K562 (cell line): ENCODE measurements around the gene ACOX1. TPM values are rescaled to one million over a fixed set of nuclear protein-coding genes. Genes with fewer than 3 reads are reported as not detected.

Source experiments
- ATAC-seq: fragments of 200-7000 bp; cut with Tn5 transposase; 3 replicates; pipeline ENCODE4 v1.9.1; 2020; ENCODE audit warnings: moderate library complexity
- BruUV-seq: library from RNA; stranded (reverse); fragments of 400-500 nt; replicated peaks from 2 replicates; lab custom pipeline; 2021; lab: Mats Ljungman, UMichigan
- CTCF ChIA-PET: fragments of 300-600 bp; formaldehyde crosslinking; extraction: SDS; loops from one replicate; lab custom pipeline; 2021; ENCODE audit warnings: low intra/inter-chr PET ratio; lab: Yijun Ruan, JAX
- POLR2A ChIA-PET: fragments of 300-600, 350-650 bp; sonication (Branson Sonifier 250); formaldehyde crosslinking; extraction: SDS; loops from one replicate; lab custom pipeline; 2021; ENCODE audit warnings: antibody characterized with exemption, inconsistent platforms; lab: Yijun Ruan, JAX
- DNase-seq, 4 experiments: peaks; one replicate each; pipeline versions ENCODE4 v3.0.0 to v3.0.0-alpha.2; 2011 to 2018; ENCODE audit warnings: low spot score in 3 of 4, mixed read lengths in 3 of 4; ENCODE audit errors: extremely low read depth in 1 of 4
- FAIRE-seq: peaks from 2 replicates; lab custom pipeline; 2011; peaks lifted over from hg19 to GRCh38; lab: Jason Lieb, UNC
- H2AFZ ChIP-seq: 2 replicates; pipeline ENCODE4 v1.6.0; 2011; ENCODE audit warnings: low read depth, low read length, control low read depth, inconsistent platforms
- H3K27ac ChIP-seq: fragments of 200-600 bp; 3 replicates; pipeline ENCODE4 v1.8.0; 2011; ENCODE audit warnings: low read depth, mild to moderate bottlenecking, control low read depth, inconsistent platforms, low read length, moderate library complexity, mixed read lengths; ENCODE audit errors: extremely low read depth
- H3K27me3 ChIP-seq, 2 experiments: fragments of 300-600 bp in 1 of 2; 2 replicates in 1 of 2; 3 replicates in 1 of 2; pipeline versions ENCODE4 v1.6.0 to v1.8.0; 2011; ENCODE audit warnings: inconsistent platforms in 2 of 2, low read length in 2 of 2, mild to moderate bottlenecking in 1 of 2, mixed read lengths in 1 of 2, moderate library complexity in 1 of 2; ENCODE audit not compliant: control insufficient read depth in 2 of 2, insufficient read depth in 2 of 2
- H3K36me3 ChIP-seq: fragments of 300-600 bp; 3 replicates; pipeline ENCODE4 v1.8.0; 2011; ENCODE audit warnings: mild to moderate bottlenecking, low read length, inconsistent platforms; ENCODE audit not compliant: control insufficient read depth, insufficient read depth
- H3K4me1 ChIP-seq, 2 experiments: fragments of 200-600 bp in 1 of 2; replicated peaks in 1 of 2; 2 replicates in 1 of 2; 3 replicates in 1 of 2; pipeline versions ENCODE4 v1.5.1 to v1.8.0; 2011; ENCODE audit warnings: inconsistent platforms in 2 of 2, low read length in 2 of 2, mild to moderate bottlenecking in 1 of 2, mixed read lengths in 1 of 2, moderate library complexity in 1 of 2; ENCODE audit not compliant: control insufficient read depth in 2 of 2, insufficient read depth in 2 of 2
- H3K4me2 ChIP-seq: 2 replicates; pipeline ENCODE4 v1.6.1; 2011; ENCODE audit warnings: low read length, control low read depth, inconsistent platforms, mixed read lengths; ENCODE audit not compliant: insufficient read depth
- H3K4me3 ChIP-seq: fragments of 200-600 bp; sonication (generic), shearing (Covaris generic); 2 replicates; pipeline ENCODE4 v1.5.1; 2016; ENCODE audit warnings: control low read depth, inconsistent platforms
- H3K79me2 ChIP-seq: fragments of 200-600 bp; 3 replicates; pipeline ENCODE4 v1.8.0; 2011; ENCODE audit warnings: low read length, inconsistent platforms; ENCODE audit not compliant: control insufficient read depth, insufficient read depth
- H3K9ac ChIP-seq, 2 experiments: 2 replicates each; pipeline versions ENCODE4 v1.6.0 to v1.6.1; 2011; ENCODE audit warnings: low read depth in 2 of 2, low read length in 2 of 2, control low read depth in 1 of 2, inconsistent platforms in 1 of 2, mild to moderate bottlenecking in 1 of 2, mixed read lengths in 1 of 2; ENCODE audit not compliant: insufficient read depth in 1 of 2
- H3K9me1 ChIP-seq: one replicate; pipeline ENCODE4 v1.6.0; 2011; ENCODE audit warnings: inconsistent platforms, mild to moderate bottlenecking, low read length, moderate library complexity; ENCODE audit not compliant: control insufficient read depth, insufficient read depth
- H3K9me3 ChIP-seq: replicated peaks from 2 replicates; pipeline ENCODE4 v1.5.1; 2011; ENCODE audit warnings: low read depth, low read length, inconsistent platforms; ENCODE audit not compliant: control insufficient read depth, insufficient read depth
- H4K20me1 ChIP-seq: replicated peaks from 2 replicates; pipeline ENCODE4 v1.6.1; 2011; ENCODE audit warnings: low read length, inconsistent platforms, mixed read lengths; ENCODE audit not compliant: control insufficient read depth, insufficient read depth
- CTCF ChIP-seq, 3 experiments: IDR thresholded peaks in 2 of 3; conservative IDR thresholded peaks in 1 of 3; 2 replicates each; pipeline ENCODE4 v1.5.1; 2011 to 2012; ENCODE audit warnings: low read length in 3 of 3, mild to moderate bottlenecking in 3 of 3, control low read depth in 2 of 3, improper control_type of control experiment in 1 of 3, inconsistent platforms in 1 of 3, low read depth in 1 of 3, mixed read lengths in 1 of 3, moderate library complexity in 1 of 3; ENCODE audit not compliant: insufficient read depth in 2 of 3
- MAFF ChIP-seq: IDR thresholded peaks from 2 replicates; pipeline ENCODE4 v1.6.1; 2012; ENCODE audit warnings: low read length, improper control_type of control experiment
- NFE2L1 ChIP-seq: fragments of 450-650 bp; IDR thresholded peaks from 2 replicates; pipeline ENCODE4 v1.6.1; 2016; ENCODE audit warnings: missing genetic modification characterization, low read depth, mild to moderate bottlenecking, missing compliant biosample characterization, moderate library complexity, borderline replicate concordance
- PHB ChIP-seq: fragments of 250-450 bp; sonication (Bioruptor Pico); IDR thresholded peaks from 2 replicates; pipeline ENCODE4 v1.5.0; 2021
- POLR2G ChIP-seq: fragments of 200-400 bp; formaldehyde crosslinking; IDR thresholded peaks from 2 replicates; pipeline ENCODE4 v1.6.1; 2017; ENCODE audit warnings: low read depth, mild to moderate bottlenecking, antibody characterized with exemption, low read length, moderate library complexity
- SRF ChIP-seq, 2 experiments: fragments of 250-450, 450-650 bp in 1 of 2; sonication (Bioruptor Pico) in 1 of 2; sonication (generic) in 1 of 2; formaldehyde crosslinking; IDR thresholded peaks; 2 replicates each; pipeline versions ENCODE4 v1.5.0 to v1.5.1; 2020 to 2022; ENCODE audit warnings: mild to moderate bottlenecking in 1 of 2, missing genetic modification reagents in 1 of 2
- ZNF212 ChIP-seq: fragments of 450-650 bp; formaldehyde crosslinking; IDR thresholded peaks from 2 replicates; pipeline ENCODE4 v1.4.0; 2020; ENCODE audit warnings: mild to moderate bottlenecking
- ZNF274 ChIP-seq: IDR thresholded peaks from 2 replicates; pipeline ENCODE4 v1.6.1; 2011; ENCODE audit warnings: low read depth, mild to moderate bottlenecking, low read length, moderate library complexity, borderline replicate concordance
- ZNF780A ChIP-seq: fragments of 250-450 bp; sonication (Bioruptor Pico); IDR thresholded peaks from 2 replicates; pipeline ENCODE4 v1.5.0; 2021; ENCODE audit warnings: mild to moderate bottlenecking
- WGBS: fragments of 100-300 bp; shearing (Covaris generic); methylation state at CpG from one replicate; pipeline ENCODE4 v1.1.6; 2016; ENCODE audit warnings: low coverage, mixed read lengths; ENCODE audit not compliant: insufficient coverage; ENCODE audit errors: missing lambda C conversion rate; 5-methylcytosine and 5-hydroxymethylcytosine counted together
- in situ Hi-C: fragments of 300-500 bp; cut with MboI; formaldehyde crosslinking; loops from 4 replicates; pipeline ENCODE4 v1.15.0; 2018; ENCODE audit warnings: inconsistent platforms, mixed read lengths
- intact Hi-C: fragments of 100-400 bp; cut with micrococcal nuclease; formaldehyde crosslinking; loops from 2 replicates; pipeline ENCODE4 v1.14.2; 2022
- polyA plus RNA-seq, 8 experiments: library from polyadenylated mRNA; depleted of rRNA in 4 of 8; stranded (reverse) in 5 of 8; unstranded in 3 of 8; fragments of >200 nt; fragmentation: Nextera tagmentation in 2 of 8; fragmentation: Illumina TruSeq in 1 of 8; extraction: Ambion mirVana in 2 of 8; extraction: Trizol in 1 of 8; gene quantifications; 2 replicates each; pipeline versions ENCODE4 v1.2.1 to v1.2.3, GENCODE V29; 2011 to 2014; ENCODE audit warnings: inconsistent platforms in 1 of 8, missing spikeins in 1 of 8
- total RNA-seq, 7 experiments: library from RNA; depleted of rRNA in 6 of 7; stranded (reverse); fragments of >200 nt in 6 of 7; fragmentation: Illumina TruSeq in 2 of 7; extraction: Trizol in 2 of 7; gene quantifications; 2 replicates each; pipeline versions ENCODE4 v1.2.1 to v1.2.3, GENCODE V29; 2011 to 2021; ENCODE audit warnings: low replicate concordance in 1 of 7
- TF ChIP-seq, protein P1 (sequence below): fragments of 450-650 bp; formaldehyde crosslinking; IDR thresholded peaks from 2 replicates; pipeline ENCODE4 v1.4.0; 2022; ENCODE audit warnings: missing genetic modification characterization

Gene ACOX1
- total and polyA plus RNA-seq, 9 of the 15 experiments (the other 6 are each of a cell fraction or from before 2014, with no cell fraction given), result 7.8 to 24.1 (median 14.5) TPM

DNA sequence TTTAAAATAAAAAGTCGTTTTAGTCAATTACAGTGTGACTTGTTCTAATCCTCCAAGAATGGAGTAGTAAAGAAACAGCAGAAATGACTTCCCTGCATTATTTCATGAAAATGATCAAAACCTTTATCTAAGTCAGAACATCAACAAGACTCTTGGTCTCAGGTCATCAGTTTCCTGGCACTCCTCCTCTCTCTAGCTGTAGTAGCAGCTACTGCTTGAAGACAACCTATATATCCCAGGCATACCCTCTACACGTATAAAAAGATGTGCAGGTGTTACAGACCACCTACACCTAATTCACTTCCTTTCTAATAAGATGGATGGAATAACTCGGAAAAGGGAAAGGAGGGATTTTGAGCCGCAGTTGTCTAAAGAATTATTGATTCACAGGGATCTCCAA, 36.5 kb downstream of the ACOX1 start:
- TF ChIP-seq, protein P1, sequence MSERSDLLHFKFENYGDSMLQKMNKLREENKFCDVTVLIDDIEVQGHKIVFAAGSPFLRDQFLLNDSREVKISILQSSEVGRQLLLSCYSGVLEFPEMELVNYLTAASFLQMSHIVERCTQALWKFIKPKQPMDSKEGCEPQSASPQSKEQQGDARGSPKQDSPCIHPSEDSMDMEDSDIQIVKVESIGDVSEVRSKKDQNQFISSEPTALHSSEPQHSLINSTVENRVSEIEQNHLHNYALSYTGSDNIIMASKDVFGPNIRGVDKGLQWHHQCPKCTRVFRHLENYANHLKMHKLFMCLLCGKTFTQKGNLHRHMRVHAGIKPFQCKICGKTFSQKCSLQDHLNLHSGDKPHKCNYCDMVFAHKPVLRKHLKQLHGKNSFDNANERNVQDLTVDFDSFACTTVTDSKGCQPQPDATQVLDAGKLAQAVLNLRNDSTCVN, result no peak
- TF ChIP-seq ZNF780A (CRISPR knock-in tag) (no peak), MAFF (no peak), POLR2G (no peak), ZNF274 (no peak), CTCF (IDR thresholded peaks at IDR 0.05 in 2 of 3, conservative IDR thresholded peaks at IDR 0.05 in 1 of 3; ENCODE audit: insufficient read depth in 2 of 3, low read depth in 1 of 3, low read length in 3 of 3) (no peak), NFE2L1 (tag) (no peak), ZNF212 (no peak), SRF (CRISPR knock-in tag; IDR thresholded peaks at IDR 0.05) (no peak), PHB (CRISPR knock-in tag) (no peak)
- POLR2A ChIA-PET, result interaction anchor here (1.3 to 1.8 kb wide), 2 partner anchors 34 to 162 kb away, joined by 3 to 4 read pairs; no protein-coding TSS in a partner anchor
- peaks cover 6% of the 10 kb centered on the region; the same call in 1 of the 3 replicates for H3K79me2 ChIP-seq
- no peaks in the 10 kb centered on the region for H3K9me1 ChIP-seq
- no peak for FAIRE-seq
- peaks cover 0 to 13% of the 10 kb centered on the region in 2 experiments; a peak in 3 of 5 replicates for H3K4me1 ChIP-seq
- intact Hi-C loops, result loop anchor here (5.0 kb wide), 1 partner anchor 35 kb away; the partner anchor contains the start of genes ACOX1 and TEN1
- no peak overlapping the region for H3K4me2 ChIP-seq
- H3K27me3 ChIP-seq, result no peaks in the 10 kb centered on the region
- in situ Hi-C loops, result no loop called here
- H2AFZ ChIP-seq, result no peak overlapping the region
- no peak for DNase-seq
- no peak overlapping the region for H3K27ac ChIP-seq
- H3K4me3 ChIP-seq, result no peak overlapping the region
- H4K20me1 ChIP-seq, result no peaks in the 10 kb centered on the region
- 61% methylated on average over 4 of the region's 4 CpGs for WGBS
- no TSS peak for BruUV-seq
- H3K9me3 ChIP-seq, result no peaks in the 10 kb centered on the region
- peaks cover 12% of the 10 kb centered on the region; the same call in 1 of the 3 replicates for H3K36me3 ChIP-seq
- H3K9ac ChIP-seq, result no peak overlapping the region
- ATAC-seq, result no peak
- CTCF ChIA-PET, result no interaction called here
